Caki2 (cell line): ENCODE measurements around the gene KIAA1549. TPM values are rescaled to one million over a fixed set of nuclear protein-coding genes. Genes with fewer than 3 reads are reported as not detected.

Experiments
- DNase-seq: peaks from one replicate; pipeline ENCODE4 v3.0.0-alpha.2; 2015; ENCODE audit warnings: low read depth
- in situ Hi-C: cut with HindIII; loops from 2 replicates; pipeline ENCODE4 v1.10.0; 2016; ENCODE audit warnings: low sequenced_read_pairs, low pct_unique_long_range_greater_than_20kb, mixed read lengths
- total RNA-seq: library from RNA; depleted of rRNA; stranded (reverse); fragments of >200 nt; shearing (Covaris generic); gene quantifications from 2 replicates; pipeline ENCODE4 v1.2.3, GENCODE V29; 2014; ENCODE audit warnings: low replicate concordance

KIAA1549 gene
- total RNA-seq, 1 experiment from 2014 or later, result 1.6 TPM

DNA sequence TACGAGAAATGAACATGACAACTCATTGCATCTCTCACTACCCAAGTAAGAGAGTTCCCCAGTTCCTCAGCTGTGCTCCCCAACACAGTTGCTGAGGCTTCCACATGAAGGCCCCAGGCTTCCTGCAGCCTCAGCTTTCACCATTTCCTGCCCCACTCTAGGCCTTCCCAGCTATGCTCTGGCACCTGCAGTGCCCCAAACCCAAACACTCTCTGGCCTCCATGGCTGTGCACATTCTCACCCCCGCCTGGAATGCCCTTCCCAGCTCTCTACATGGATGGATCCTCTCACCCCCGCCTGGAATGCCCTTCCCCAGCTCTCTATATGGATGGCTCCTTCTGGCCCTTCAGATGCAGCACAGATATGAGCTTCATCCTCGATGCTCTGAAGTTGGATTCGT lies 61.3 kb downstream of the KIAA1549 start:
- no peak for DNase-seq
- in situ Hi-C loops, result no loop called here

GRCh38 chr7:138919216-138919615 lies 62.0 kb downstream of the KIAA1549 start:
- in situ Hi-C loops, result no loop called here
- DNase-seq, result no peak

GRCh38 chr7:138918756-138919155 lies 62.4 kb downstream of the KIAA1549 start:
- in situ Hi-C loops, result no loop called here
- DNase-seq, result no peak

DNA sequence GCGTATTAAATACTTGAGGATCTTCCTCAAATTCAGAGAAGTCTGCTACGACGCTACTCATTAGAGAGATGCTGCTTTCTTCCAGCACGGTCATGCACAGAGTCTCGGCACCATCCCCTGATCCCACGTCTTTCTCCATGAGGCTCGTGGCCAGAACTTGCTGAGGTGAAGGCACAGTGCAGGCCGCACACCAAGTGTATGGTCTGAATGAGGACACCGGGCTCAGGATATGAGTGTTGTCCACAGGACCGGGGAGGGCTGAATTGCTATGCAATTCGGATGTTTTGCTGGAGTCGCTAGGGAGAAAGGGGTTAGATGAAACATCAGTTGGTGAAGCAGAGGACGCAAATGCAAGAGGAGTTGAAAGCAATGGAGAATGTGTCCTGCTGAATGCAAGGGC lies 63.0 kb downstream of the KIAA1549 start:
- in situ Hi-C loops, result no loop called here
- no peak for DNase-seq

DNA sequence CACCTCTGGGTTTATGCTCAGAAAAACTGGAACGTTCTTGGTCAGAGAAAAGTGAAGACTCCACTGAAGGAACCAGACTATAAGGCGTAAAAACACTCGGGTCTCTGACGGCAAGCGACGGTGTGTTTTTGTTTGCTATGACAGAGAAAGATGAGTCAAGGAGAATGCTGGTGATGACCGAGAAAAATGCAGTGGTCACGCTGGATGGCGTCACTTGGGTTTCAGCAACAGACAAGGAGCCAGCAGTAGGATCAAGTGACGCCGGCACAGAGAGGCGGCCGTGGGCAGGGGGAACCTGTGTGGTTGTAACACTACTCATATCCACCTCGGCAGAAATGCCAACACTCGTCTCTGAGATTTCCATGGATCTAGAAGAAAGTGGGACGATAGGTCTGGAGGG lies 63.4 kb downstream of the KIAA1549 start:
- DNase-seq, result no peak
- in situ Hi-C loops, result no loop called here

GRCh38 chr7:138916731-138917130 lies 64.5 kb downstream of the KIAA1549 start:
- in situ Hi-C loops, result no loop called here
- DNase-seq, result no peak

- DNase-seq, result no peak
- in situ Hi-C loops, result no loop called here
Observed at GRCh38 chr7:138916275-138916674, 64.9 kb downstream of the KIAA1549 start.

DNA sequence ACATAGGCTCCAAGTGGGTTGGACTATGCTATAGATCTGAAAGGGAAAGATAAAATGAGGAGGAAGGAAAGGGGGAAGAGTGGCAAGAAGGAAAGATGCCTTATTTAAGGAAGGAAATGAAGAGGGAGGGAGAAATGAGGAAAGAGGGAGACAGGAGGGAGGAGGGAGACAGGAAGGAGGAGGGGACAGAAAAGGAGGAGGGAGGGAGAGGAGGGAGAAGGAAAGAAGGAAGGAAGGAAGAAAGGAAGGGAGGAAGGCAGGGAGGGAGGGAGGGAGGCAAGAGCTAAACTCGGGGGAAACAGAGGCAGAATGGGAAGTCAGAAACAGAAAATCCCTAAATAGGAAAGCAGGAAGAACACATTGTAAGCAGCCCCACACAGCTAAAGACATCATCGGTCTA lies 67.4 kb downstream of the KIAA1549 start:
- in situ Hi-C loops, result no loop called here
- DNase-seq, result no peak

DNA sequence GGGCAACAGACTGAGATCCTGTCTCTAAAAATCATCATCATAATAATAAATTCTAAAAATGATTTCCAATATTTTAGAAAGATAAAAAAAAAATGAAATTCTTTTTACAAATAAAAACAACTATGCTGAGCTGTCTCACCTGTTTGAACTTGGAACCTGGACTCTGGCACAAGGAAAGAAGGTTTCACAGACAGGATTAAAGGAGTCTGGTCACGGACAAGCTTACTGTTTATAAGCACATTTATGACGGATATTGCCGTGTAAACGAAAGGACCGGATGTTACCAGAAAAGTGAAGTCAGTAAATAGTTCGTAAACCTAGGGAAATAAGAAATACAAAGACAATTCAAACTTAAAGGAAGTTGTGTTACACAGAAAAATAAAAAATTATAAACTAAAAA lies 70.2 kb downstream of the KIAA1549 start:
- in situ Hi-C loops, result no loop called here
- no peak for DNase-seq

GRCh38 chr7:138907850-138908249 lies 73.3 kb downstream of the KIAA1549 start:
- no peak for DNase-seq
- in situ Hi-C loops, result no loop called here

- DNase-seq, result no peak
- in situ Hi-C loops, result no loop called here
Observed at GRCh38 chr7:138907201-138907847, 73.9 kb downstream of the KIAA1549 start.

GRCh38 chr7:138903859-138904435 lies 77.2 kb downstream of the KIAA1549 start:
- in situ Hi-C loops, result no loop called here
- no peak for DNase-seq

DNA sequence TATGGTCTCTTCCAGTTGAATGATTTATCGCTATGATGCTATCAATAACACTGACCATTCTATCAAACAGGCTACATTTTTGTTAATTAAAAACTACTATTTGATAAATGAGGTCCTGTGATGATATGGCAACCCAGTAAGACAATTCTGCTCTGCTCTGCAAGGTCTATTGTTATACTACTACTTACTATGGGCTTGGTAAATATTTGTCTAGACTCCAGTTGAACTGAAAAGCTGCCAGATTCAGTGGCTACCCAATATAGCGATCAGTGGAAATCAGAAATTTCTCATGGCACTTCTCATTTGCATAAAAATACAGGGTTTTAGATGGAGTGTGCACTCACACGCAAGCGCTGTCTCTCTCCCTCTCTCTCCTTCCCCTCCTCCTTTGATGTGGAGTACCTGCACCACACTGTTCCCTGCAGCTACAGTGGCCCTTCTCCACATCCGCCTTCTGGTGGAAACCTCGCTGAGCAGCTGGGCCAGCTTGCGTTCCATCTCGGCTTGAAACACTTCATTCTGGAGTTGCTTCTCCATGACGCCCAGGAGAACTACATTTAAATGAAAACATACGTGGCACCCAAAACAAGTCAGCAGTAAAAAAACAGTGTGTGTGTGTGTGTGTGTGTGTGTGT lies 77.9 kb downstream of the KIAA1549 start:
- in situ Hi-C loops, result no loop called here
- no peak for DNase-seq

DNA sequence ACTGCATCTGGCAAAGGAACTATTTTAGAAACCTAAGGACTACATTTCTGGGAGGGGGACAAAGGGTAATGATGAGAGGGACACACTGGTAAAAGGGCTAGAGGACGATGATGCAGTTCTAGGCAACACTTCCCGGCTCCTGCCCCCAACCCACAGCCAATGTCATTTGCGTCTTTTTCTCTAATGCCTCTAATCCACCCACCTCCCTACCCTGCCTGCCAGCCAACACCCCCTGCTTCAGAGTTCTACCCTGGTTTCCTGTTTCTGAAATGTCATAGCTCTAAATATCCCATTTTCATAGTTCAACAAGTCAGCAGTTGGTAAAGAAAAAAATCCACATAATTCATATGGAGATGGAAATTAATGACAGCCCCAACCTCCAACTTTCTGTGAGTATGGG lies 79.0 kb downstream of the KIAA1549 start:
- DNase-seq, result no peak
- in situ Hi-C loops, result no loop called here

- in situ Hi-C loops, result no loop called here
- no peak for DNase-seq
Observed at GRCh38 chr7:138900035-138900828, 81.0 kb downstream of the KIAA1549 start.

DNA sequence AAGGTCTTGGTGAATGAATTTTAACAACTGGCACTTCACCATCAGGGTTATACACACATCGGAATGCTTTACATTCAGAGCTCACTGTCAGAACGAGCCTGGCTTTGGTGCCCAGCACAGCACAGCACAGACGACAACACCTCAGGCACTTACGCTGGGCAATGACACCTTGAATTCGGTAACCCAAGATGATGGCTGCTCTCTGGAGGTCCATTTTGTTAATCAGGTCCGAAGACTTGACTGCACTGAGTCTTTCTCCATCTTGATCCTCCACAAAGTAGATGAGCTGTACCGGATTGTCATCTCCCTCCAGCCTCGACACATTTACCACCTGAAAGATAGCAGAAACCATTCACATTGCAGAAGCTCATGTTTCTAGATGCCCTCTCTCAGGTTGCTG lies 82.4 kb downstream of the KIAA1549 start:
- in situ Hi-C loops, result no loop called here
- DNase-seq, result no peak

- DNase-seq, result no peak
- in situ Hi-C loops, result no loop called here
Observed at GRCh38 chr7:138898255-138898654, 82.9 kb downstream of the KIAA1549 start.

DNA sequence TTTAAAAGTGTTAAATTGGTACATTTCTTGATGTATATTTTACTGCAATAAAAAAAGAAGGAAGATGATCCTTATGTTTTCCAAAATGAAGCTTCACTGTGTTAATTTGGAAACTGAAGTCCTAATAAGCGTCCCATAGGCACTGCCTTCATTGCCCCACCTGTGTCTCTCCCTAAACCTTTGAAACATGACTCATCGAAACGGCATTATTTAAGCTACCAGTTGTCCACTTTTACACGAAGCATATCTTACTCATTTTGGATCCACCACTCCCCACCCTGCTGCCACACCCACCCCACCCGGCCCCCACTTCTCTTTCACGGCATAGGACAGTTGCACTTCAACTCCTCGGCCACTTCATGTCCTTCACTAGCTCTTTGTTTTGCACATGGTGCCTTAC lies 85.5 kb downstream of the KIAA1549 start:
- in situ Hi-C loops, result no loop called here
- DNase-seq, result no peak

DNA sequence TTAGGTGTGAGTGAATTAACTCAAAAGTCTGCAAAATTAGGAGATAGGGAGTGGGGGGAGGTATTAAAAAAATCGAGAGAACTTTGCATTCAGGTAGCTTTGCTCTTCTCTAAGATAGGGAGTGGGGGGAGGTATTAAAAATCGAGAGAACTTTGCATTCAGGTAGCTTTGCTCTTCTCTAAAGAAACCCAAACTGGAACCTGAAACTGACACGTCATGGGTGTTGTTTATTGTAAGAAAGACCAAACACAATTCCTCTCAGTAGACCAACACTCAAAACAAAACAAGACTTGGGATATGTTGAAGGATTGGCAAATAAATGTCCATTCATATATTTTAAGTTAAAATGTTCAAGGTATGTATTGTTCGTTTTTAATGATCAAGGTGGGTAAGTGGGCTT lies 87.9 kb downstream of the KIAA1549 start:
- in situ Hi-C loops, result no loop called here
- no peak for DNase-seq
